Measurements from ENCODE around the gene SERAC1. TPM values are rescaled to one million over a fixed set of nuclear protein-coding genes. Genes with fewer than 3 reads are reported as not detected.

SERAC1 gene
- total RNA-seq, 1 experiment from 2014 or later = 7.6 TPM

DNA sequence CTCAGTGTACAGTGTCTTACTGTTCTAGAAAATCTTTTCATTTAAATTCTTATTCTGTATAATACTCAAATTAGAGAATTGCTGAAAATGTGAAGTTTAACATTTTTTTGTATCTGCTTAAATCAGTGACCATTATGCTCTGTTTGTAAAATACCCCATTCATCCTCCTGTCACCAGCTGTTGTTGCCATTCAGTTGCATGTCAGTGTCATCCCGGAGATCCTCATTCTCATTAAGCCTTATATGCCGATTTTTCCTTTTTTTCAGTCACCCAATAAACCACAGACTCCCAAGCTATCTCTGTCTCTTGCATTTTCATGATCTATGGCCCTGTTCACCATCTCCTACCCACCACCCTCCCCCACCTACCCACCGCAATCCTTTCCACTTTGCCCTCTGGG lies 20.5 kb upstream of the SERAC1 start:
- Histone ChIP-seq H3K27me3 (ENCODE audit: insufficient read depth, low read length) (no peaks in the 10 kb centered on the region), H3K4me2 (ENCODE audit: insufficient read depth, insufficient read length, low read length) (no peak overlapping the region), H4K20me1 (ENCODE audit: control insufficient read depth, insufficient read depth, insufficient read length) (no peaks in the 10 kb centered on the region), H3K18ac (ENCODE audit: insufficient read length, low read depth, low read length) (no peak overlapping the region), H2AFZ (ENCODE audit: low read length) (no peak overlapping the region), H3K9me3 (ENCODE audit: control insufficient read depth, low read depth, low read length) (no peaks in the 10 kb centered on the region), H4K8ac (replicated peaks; ENCODE audit: insufficient read length, low read depth, low read length) (no peak overlapping the region), H2BK15ac (ENCODE audit: low read depth, low read length) (no peak overlapping the region), H3K27ac (ENCODE audit: insufficient read length, low read depth, low read length) (no peak overlapping the region), H2BK12ac (ENCODE audit: insufficient read length, low read depth, low read length) (no peak overlapping the region), H2AK5ac (ENCODE audit: insufficient read length, low read length) (no peak overlapping the region), H3K23ac (ENCODE audit: insufficient read length, low read depth, low read length) (no peak overlapping the region), H3K23me2 (ENCODE audit: insufficient read length, low read depth, low read length, poor library complexity, severe bottlenecking) (no peaks in the 10 kb centered on the region), H2BK20ac (ENCODE audit: low read depth, low read length, poor library complexity, severe bottlenecking) (no peak overlapping the region), H3K4me1 (ENCODE audit: insufficient read depth, low read length) (no peaks in the 10 kb centered on the region; the same call in 1 of the 2 replicates), H2BK120ac (ENCODE audit: low read depth, low read length, poor library complexity, severe bottlenecking) (no peak overlapping the region), H3K56ac (ENCODE audit: insufficient read length, low read depth, low read length) (no peak overlapping the region), H3K79me2 (ENCODE audit: insufficient read depth, low read length) (no peaks in the 10 kb centered on the region), H4K5ac (ENCODE audit: insufficient read length, low read depth, low read length) (no peak overlapping the region), H3K79me1 (ENCODE audit: insufficient read depth, low read depth, low read length, poor library complexity, severe bottlenecking) (no peaks in the 10 kb centered on the region), H3T11ph (ENCODE audit: low read length) (no peak overlapping the region), H4K91ac (ENCODE audit: insufficient read length, low read depth, low read length) (no peak overlapping the region), H3K14ac (ENCODE audit: insufficient read depth, low read length) (no peak overlapping the region), H2BK5ac (ENCODE audit: insufficient read length, low read length) (no peak overlapping the region), H3K9ac (ENCODE audit: extremely low read depth, insufficient read length, low read length) (no peak overlapping the region), H3K4ac (ENCODE audit: low read depth, low read length) (no peak overlapping the region)
- peaks cover 10 to 13% of the 10 kb centered on the region in 2 experiments for H3K9me3 Mint-ChIP-seq
- TF ChIP-seq, protein P1, sequence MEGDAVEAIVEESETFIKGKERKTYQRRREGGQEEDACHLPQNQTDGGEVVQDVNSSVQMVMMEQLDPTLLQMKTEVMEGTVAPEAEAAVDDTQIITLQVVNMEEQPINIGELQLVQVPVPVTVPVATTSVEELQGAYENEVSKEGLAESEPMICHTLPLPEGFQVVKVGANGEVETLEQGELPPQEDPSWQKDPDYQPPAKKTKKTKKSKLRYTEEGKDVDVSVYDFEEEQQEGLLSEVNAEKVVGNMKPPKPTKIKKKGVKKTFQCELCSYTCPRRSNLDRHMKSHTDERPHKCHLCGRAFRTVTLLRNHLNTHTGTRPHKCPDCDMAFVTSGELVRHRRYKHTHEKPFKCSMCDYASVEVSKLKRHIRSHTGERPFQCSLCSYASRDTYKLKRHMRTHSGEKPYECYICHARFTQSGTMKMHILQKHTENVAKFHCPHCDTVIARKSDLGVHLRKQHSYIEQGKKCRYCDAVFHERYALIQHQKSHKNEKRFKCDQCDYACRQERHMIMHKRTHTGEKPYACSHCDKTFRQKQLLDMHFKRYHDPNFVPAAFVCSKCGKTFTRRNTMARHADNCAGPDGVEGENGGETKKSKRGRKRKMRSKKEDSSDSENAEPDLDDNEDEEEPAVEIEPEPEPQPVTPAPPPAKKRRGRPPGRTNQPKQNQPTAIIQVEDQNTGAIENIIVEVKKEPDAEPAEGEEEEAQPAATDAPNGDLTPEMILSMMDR (conservative IDR thresholded peaks at IDR 0.05) = no peak
- no peaks in the 10 kb centered on the region for H3K27me3 Mint-ChIP-seq (ENCODE audit: low read depth)
- no peak for DNase-seq
- H3K4me3 Mint-ChIP-seq = no peak overlapping the region
- WGBS (ENCODE audit: extremely low coverage, insufficient read length, low lambda C conversion rate) = no CpG with 5 or more reads among the region's 3 CpGs
- no peak overlapping the region for H3K27ac Mint-ChIP-seq
- peaks cover 11 to 17% of the 10 kb centered on the region in 2 experiments for H3K4me1 Mint-ChIP-seq
- peaks cover 21 to 26% (median 21%) of the 10 kb centered on the region in 3 experiments for H3K36me3 Mint-ChIP-seq (ENCODE audit: insufficient read depth in 1 of 3, low read depth in 3 of 3)

Measured in H9 (cell line).